OCI-M2 (cell line): ENCODE measurements around the gene HIRA.

Experiments used
- DNase-seq: peaks from one replicate; lab custom pipeline; 2025; ENCODE audit not compliant: unreplicated experiment; lab: John Stamatoyannopoulos, UW

Gene HIRA

DNA sequence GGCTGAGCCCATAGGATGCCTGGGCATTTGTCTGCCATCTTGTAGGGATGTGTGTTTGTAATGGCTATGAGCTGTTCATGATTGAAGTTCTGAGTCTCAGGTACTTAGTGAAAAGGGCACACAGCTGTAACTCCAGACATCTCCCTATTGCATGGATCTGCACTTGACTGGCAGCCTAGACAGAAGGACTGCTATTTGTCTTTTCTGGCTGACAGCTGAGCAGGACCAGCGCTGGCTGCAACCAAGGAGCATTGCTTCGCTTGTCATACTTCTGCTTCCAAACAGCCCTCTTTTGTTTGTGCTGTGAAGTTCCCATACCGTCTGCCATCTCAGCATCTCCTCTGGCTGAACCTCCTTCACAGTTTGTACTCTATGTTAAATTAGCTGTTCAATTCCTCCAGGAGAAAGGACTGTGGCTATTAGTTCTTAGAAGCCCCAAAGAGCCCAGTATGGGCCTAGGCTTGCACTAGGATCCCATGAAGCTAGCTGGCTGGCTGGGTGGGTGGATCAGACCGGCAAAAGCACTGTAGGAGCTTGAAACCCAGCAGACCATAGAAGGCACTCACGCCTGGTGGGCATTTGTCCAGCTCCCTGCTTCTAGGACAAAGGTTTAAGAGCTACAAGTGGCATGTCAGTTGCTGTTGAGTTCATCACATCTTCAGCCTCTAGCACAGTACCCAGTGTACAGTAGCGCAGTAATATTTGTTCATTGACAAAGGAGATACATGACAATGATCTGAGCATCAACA, 20.4 kb downstream of the HIRA start:
- no peak for DNase-seq

DNA sequence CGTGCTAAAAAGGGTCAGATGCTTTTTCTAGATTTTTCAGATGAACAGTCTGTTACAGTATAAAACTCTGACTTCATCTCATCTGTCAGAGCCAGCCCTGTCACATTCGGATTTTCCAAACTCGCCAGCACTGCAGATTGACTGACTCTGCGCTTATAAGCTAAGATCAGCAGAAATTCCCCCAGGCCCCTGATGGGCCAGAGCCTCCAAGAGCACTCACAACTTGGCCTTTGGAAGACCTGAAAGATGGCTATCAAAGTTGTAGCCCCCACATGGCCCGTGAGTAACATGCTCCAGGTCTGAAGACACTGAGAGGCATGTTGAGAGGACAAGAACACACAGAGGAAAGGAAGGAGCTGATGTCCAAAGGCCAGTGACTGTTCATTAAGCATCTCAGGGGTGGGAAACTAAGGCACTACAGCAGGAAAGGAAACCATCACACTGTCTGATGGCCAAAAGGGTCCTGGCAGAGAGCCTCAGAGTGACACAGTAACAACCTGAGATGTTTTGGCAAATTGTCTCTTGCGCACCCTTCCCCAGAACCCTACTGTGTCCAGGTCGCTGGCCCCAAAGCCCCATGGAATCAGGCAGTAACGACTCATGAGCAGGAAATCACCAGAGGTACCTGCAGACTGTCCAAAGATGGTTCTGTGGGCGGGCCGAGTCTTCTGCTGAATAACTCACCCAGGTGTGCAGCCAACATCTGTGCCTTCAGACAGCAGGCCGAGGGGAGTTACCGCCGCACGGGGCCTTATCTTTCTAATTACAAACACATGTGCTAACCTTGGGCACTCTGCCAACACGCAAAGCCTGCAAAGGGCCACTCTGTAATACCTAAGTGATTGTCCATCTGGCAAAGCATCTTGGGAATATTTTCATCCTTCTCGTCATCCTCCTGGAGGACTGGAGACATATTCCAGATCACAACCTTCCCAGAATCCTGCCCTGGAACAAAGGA, 23.6 kb downstream of the HIRA start:
- no peak for DNase-seq

DNA sequence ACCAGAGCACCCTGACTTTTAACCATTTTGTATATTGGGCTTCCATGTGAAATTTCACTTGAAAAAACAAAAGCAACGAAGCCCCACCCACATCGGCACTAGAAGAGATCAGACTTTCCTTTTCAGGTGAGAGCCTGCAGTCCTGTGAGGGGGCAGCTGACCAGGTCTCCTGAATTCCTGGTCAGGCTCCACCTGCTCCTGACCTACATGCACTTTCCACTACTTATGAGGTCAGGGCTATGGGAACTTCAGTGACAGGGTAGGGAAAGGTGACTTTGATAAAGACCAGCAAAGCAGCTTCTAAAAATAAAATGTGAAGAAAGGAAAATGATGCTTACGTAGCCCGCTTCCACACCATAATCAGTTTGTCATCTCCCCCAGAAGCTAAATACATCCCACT, 24.7 kb downstream of the HIRA start:
- DNase-seq, result no peak

DNA sequence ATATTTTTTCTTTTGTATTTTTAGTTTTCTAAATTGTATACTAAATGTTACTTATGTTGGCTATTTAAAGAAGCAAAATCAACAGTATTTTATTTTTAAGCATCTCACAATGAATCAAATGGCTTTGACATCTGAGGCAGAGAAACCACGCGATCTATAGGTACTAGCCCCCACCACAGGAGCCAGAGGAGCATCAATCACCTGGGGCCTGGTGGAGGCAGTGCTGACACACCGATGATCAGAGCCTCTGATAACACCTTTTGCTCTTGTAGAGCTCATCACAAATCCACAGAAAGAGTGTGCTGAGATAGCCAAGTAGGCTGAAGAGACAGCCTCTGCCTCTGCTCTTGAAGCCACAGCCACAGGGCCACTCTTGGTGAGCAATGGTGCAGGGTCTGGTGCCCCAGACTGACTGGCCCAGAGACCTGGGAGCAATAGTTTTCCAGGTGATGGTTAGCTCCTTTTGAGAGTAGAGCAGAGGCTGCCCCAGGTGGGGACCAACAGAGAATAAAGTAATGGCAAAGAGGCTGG, 25.2 kb downstream of the HIRA start:
- DNase-seq, result no peak

DNA sequence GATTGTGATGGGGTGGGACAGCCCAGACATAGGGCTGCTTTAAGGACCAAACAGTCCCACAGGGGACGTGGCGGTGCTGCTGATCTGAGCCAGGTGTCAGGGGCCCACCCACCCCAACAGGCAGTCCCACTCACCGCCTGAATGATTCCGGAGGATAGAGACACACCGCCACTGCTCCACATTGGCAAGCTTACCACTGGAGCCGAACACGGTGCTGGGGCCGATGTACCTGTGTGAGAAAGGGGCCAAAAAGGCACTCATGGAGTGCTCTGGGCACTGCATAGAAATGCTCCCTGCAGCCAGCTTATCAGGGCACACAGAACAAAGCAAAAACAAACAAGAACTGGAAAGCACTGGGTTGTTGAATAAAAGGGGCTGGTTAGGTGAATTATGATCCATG, 25.9 kb downstream of the HIRA start:
- DNase-seq, result no peak

DNA sequence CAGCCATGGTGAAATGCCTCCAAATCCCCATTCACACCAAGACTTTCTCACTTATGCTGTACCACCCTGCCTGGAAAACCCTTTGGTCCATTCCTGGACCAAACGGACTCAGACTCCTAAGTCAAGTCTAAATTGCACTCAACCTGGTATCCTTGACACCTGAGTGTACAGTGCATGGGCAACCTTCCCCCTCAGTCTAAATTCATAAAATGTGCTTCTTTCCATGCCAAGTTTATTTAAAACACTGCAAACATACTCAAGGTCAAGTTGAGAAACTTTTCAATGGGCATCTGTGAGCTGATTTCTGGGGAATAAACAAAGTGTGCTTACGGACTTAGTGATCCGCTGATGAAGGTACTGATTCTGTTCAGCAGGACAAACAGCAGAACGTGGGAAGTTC, 26.4 kb downstream of the HIRA start:
- no peak for DNase-seq

DNA sequence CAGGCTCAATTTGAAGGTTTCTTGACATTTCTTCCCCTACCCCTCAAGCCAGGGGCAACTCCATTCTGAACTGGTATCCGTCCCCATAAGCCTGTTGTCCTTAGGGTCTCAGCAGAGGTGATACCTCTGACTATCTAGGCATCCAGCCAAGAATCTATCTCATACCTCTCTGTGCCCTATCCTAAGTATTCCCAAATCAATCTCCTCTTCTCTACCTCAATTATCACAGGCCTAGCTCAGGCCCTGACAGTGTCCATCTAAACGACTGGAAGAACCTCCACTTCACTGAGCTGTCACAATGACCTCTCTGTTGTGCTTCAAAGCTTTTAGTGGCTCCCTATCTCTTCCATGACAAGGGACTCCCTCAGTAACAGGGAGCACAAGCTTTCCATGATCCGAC, 26.9 kb downstream of the HIRA start:
- DNase-seq, result no peak

DNA sequence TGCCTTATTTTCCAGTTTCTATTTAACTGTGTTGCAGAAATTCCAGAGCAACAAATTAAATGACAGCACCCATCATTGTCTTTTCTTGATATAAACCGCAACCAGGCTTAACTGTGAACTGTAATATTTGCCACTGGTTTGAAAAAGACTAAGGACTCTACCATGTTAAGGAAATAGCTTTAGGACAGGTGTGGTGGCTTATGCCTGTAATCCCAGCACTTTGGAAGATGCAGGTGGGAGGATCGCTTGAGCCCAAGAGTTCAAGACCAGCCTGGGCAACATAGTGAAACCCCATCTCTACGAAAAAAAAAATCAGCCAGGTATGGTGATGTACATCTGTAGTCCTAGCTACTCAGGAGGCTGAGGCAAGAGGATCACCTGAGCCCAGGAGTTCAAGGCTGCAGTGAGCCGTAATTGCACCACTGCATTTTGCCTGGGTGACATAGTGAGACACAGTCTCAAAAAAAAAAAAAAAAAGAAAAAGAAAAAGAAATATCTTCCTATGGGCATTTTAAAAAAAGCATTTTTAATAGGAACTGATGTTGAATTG, 28.8 kb downstream of the HIRA start:
- no peak for DNase-seq

DNA sequence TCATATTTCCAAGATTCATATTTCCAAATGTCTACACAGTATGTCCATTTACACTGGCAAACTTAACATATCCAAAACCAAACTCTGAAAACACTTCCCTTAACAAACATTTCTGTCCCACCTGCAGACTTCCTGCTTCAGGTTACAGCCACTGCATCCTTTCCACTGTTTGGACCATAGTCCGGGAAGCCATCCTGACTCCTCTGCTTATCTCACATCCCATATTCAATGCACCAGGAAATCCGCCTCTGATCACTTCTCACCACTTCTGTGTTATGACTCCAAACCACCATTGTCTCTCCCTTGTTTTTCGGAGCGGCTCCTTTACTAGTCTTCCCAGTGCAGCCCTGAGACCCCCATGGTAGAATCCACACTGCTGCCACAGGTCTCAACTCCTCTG, 30.1 kb downstream of the HIRA start:
- DNase-seq, result no peak

DNA sequence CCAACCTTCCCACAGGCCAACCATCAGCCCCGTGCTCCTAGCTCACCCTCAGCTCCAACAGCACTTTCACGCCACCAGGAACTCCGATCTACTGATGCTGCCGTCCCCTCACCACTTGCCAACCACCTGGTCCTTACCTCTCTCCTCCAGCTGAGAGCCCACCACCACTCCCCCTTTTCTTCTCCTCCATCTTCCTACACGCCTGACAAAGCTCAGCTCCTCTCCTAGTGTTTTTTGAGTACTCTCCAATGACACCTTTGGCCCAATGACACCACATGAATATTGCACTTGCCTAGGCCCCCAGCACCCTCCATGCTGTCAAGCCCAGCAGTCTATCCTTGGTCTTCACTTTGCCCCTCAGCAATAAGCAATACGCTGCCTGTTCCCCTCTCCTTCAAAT, 30.7 kb downstream of the HIRA start:
- no peak for DNase-seq

DNA sequence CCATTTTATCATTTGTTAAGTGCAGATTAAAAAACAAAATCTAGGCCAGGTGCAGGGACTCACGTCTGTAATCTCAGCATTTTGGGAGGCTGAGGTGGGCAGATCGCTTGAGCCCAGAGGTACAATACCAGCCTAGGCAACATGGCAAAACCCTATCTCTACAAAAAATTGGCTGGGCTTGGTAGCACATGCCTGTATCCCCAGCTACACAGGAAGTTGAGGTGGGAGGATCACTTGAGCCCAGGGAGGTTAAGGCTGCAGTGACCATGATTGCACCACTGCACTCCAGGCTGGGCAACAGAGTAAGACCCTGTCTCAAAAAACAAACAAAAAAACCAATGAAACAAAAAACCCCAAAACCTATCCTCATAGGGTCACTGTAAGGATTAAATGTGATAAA, 32.9 kb downstream of the HIRA start:
- no peak for DNase-seq

DNA sequence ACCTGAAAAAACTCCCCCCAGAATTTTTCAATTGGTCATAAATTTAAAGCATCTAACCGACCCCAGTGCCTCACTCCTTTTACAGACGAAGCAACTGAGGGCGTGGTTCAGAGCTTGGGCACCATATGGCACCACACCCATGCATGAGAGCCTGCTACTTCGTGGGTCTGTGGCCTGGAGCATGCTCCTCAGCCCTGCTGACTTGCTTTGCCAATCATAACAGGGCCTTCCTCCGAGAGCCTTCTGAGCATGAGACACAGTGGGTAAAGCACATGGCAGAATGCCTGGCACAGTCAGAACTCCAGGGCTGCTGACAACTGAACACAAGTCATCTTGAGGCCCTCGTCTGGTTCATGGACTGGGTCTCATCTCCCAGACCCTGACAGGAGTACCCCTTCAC, 33.3 kb downstream of the HIRA start:
- DNase-seq, result no peak

DNA sequence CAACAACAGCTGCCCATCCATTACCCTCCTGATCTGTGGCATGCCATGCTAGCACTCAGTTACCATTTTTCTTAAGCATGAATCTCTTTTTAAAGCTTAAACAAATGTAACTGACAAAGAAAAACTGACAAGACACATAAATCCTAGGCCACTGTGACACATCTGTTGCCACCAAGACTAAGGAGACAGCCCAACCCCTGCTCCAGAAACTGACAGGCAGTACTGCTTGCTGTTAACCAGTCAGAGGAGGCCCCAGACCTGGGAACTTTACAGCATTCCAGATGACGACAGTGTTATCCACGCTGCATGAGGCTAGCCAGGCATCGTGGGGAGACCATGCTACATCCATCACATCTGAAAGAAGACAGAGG, 33.8 kb downstream of the HIRA start:
- DNase-seq, result no peak

DNA sequence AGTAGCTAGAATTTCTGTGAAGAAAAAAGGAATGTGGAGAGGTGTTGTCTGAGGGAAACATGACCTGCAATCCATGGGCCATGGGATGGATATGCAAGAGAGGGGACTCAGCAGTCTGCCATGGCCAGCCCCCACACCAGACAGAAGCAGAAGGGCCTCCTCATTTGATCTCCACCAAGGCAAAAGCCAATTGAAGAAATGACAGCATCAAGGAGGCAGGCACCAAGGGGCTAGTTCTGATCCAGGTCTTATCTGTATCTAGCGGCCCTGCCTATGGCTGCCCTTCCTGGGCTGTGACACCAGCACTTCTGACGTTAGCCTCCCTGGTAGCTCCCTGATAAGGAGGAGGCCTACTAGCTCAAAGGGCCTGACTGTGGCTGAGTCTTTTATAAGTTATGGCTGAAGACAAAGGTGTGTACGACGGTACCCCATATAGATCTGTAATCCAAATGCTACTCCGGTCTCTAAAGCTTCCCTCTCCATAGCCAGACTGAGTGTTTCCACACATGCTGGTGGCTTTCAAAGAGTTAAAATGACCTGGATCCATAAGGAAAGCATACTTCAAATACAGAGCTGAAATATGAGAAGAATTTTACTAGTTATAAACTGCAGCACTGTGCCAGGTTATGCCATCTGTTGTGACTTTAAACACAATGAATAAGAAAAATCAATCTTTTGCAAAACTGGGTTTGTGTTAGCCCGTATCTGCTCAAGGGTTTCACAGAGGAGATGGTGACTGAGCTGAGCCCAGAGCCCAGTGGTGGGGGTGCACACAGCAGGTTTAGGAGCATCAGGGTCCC, 34.4 kb downstream of the HIRA start:
- peak; percentile 20 for DNase-seq

DNA sequence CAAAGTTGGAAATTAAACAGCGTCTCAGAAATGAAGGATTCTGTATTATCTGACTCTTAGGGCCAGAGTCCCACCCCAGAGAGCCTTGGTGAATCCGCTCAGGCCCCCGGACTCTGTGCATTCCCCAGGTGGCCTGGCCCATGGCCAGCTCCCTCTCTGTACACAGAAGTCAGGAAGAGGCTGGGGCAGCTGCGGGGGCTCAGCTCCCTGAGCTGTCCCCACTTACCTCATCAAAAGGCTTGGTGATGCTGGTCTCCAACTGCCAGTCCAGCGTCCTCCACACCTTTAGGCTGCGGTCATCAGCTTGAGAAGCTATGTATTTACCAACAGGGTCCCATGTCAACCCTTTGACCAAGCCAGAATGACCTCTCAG, 35.0 kb downstream of the HIRA start:
- DNase-seq, result no peak

DNA sequence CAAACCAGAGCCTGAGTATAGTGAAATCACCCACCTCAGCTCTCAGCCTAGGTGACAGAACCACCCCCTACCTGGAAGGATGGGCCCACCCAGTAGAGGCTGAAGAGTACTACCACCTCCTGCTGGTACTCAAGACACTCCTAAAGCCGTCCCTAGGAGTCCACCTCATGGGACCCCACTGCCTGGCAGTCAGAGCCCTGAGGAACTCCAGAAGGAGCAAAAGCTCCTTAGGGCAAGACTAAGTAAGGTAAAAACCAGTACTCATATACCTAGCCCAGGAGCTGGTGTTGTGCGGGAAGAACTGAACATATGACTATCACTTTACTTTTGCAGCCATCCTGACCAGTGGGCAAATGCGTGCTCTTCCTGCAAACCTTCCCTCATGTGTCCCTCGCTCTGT, 36.3 kb downstream of the HIRA start:
- no peak for DNase-seq

DNA sequence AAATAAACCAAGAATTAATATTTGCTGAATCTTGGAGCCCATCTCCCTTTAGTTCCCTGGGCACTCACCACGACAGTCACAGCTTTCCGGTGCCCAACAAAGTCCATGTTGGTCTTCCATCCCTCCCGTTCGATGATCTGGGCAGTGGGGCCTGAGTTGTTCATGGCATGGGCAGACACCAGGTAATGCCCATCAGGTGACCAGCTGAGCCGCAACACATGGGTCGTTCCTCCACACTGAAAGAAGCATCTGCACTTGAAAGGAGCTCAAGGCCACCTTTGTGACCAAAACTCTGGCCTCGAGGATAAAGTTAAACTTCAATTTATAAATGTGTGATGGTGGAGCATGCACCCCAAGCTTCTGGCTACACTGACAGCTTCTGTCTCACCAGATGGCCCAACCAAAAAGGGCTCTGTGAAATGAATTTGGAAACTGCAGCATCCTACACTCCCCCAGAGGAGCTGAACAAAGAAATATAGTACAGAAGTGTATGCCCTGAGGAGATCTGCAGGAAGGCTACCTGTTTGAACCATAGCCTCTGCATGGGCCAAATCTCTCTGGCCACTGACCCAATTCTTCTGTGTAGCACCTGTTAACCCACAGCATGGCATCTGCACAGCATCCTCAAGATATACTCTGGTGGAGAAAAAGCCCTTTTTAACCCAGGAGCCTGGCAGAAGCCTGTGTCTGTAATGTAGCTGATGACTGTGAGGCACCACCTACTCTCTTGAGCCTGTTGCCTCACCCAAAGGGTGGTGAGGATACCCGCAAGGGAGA, 37.1 kb downstream of the HIRA start:
- DNase-seq, result no peak

DNA sequence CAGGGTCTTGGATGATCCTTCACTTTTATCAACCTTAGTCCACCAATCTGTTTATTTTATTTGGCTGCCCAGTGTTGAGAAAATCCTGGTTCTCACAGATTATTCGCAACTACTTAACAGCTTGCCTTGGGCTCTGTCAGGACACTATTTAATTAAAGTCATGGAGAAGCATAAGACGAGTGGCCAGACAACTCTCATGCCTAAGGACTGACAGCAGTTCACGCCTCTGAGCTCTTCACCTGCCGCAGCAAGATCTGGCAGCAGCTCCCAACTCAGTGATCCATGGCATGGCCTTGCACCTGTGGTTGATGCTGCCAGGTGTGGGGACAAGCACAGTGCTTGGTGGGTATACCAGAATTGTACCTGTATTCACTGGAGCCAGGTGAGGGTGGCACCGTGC, 37.8 kb downstream of the HIRA start:
- no peak for DNase-seq

DNA sequence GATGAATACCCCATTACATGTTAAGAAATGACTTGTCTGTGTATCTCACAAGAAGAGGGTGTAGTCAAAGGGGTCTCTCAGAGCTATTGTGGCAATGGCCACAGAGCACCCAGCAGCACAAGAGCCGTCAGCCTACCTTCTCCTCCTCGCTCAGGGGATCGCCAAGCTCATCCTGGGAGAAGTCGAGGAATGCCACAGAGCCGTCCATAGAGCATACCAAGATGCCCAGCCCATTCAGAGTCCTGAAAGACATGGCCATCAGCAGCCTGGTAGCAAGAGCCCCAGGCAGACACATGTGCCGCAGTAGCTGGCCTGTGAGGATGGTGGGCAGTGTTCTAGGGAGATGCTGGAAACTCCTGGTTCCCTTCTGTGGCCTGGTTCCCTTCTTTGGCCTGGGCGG, 44.0 kb downstream of the HIRA start:
- DNase-seq, result no peak

DNA sequence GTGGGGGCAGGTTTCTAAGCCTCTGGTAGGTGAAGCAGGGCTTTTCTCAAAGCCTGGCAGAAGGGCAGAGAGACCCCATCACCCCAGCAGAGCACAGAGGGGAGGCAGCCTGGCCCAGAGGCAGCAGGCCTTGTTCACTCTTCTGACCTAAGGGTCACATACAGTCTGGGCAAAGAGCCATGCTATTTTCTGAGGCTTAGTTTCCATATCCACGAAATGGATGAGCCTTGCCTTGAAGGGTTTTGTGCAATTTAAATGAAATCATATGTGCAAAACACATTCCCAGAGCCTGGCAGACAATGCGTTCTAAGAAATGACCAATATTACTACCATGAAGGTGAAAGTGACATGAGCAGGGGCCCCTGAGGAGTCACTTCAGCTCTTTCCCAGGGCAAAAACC, 44.5 kb downstream of the HIRA start:
- DNase-seq, result no peak
